Stimulated activated CD4-positive, alpha-beta T cell treated with anti-CD3 and anti-CD28 coated beads, Interleukin-12 subunit alpha, Interleukin-12 subunit beta, amount 100 ng/mL, for 24 hours (primary cell): Measurements from ENCODE around the gene FAM200C.
A peak's percentile ranks its signal among the peaks of the same experiment; 100 is the strongest.

Experiments used
- DNase-seq, 2 experiments: peaks; one replicate each; pipeline ENCODE4 v3.0.0-alpha.2; 2020; ENCODE audit warnings: low read depth in 2 of 2

FAM200C gene

DNA sequence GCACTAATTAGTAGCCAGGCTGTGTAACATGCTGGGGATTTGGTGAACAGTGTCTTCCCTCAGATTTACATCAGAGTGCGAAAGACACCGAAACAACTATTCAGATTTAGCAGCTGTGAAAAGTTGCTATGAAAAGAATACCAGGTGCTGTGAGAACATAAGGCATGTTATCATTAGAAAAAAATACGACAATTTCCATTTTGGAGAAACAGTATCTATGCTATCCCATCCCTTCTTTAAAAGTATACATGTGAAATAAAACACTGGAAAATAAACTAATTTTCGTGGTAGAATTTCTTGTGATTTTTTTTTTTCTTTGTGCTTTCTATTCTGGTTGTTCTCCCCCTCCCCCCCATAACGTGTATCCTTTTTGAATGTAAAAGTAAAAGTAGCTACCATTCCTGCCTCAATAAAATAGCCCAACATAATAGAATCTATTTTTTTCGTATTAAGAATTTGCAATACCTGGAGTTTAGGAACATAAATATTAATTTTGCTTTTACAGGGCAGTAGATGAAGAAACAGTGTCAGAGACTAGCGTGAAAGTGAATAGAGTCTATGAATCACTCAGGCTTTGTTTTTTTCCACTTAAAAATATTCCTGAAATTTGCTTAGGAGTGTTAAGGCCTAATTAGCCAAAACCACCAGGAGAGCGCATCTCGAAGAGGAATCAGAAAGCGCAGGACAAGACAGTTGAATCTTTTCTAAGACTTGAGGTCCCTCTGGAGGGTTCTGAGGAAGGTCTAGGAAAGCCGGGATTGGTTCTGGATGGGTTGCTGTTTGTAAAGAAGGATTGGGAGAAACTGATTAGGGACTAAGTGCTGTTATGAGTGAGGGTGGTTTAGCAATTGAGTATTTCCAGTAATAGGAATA lies 19.8 kb upstream of the FAM200C start:
- DNase-seq: no peak

- peak; percentile 83 to 90 for DNase-seq
Observed at GRCh38 chr5:160418561-160419457, 19.0 kb upstream of the FAM200C start, which contains the start of gene SLU7. Gene SLU7 (minus strand): TSS chr5:160419081. CDS start chr5:160415294, 3,787 bp downstream.

DNA sequence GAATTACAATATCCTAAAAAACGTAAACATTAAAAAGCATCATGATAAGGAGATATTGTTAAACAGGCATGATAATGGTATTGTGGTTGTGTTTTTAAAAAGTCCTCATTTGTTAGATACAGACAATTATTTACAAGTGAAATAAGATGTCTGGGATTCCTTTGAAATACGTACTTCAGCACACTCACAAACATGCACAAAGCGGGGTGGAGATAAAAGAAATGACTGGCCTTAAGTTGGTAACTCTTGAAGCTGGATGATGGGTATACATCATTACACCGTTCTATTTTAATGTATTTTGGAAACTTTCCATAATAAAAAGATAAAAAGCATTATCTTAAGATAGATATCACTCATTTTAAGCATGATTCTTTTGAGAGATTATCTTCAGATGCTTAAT lies 1.0 kb downstream of the FAM200C start:
- DNase-seq: no peak

DNA sequence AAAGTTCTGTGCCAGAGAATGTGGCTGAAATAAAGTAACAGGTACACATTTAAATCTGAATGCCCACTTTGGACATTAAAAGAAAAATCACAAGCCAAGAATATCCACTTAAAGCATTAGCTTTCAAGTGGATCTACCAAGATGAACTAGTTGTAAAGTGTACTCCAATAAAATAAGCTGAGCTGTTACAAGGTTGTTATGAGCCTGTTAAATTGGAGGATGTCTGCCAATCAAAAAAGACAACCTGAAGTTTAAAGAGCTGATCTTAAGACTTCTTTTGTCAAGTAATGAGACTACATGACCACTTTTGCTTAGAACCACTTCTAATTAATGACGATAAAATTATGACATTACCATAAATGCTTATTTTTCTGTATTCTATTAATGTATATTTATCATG lies 2.4 kb downstream of the FAM200C start:
- DNase-seq: no peak

DNA sequence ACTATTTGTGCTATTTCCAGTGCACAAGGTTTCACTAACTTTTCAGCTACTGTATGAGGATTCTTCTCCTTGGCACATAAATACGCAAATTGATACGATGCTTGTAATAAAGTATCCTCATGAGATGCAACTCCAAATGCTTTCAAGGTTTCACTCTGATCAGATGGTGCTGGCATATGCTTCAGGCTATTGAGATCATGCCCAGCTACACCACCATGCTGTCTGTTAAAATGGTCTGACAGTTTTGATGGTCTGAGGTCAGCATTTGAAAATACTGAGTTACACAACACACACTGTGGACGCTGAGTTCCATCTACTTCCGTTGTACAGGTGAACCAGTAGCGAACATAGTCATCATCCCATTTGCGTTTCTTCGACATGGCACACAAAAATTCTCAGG lies 4.7 kb downstream of the FAM200C start:
- DNase-seq: no peak

DNA sequence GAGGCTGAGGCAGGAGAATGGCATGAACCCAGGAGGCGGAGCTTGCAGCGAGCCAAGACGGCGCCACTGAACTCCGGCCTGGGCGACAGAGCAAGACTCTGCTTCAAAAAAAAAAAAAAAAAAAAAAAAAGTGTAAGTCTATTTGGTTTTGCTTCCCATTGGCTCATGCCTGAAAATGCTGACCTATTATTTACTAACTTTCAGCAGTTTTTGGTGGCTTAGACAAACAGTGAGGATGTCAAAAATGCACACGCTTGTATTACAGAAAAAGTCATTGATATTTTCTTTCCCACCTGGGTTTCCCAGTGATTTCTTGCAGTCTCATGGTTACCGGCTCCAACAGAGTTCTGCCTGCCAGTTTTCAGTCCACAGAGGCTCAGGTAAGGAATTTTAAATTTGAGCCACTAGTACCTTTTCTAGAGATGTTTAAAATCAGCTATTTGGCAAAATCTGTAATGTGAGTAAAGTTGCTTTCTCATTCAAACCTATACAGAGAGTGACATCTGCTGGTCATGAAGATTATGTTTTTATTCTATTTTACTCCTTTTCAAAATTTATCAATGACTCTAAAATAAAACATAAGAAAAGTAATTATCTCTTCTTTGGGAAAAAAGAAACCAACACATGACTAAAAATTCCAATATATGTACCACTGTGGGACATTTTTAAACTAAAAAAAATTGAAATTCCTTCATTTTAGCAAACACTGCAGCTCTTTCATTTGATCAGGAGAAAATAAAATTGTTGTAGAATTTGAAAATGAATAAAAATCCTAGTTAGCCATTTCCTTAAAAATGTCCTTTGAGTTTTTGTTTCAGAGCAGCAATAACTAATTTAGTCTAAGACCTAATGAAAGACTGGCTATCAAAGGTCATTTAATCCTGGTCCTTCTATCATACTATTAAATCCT lies 8.8 kb downstream of the FAM200C start:
- no peak for DNase-seq

- DNase-seq: no peak
Observed at GRCh38 chr5:160387445-160387844, 12.4 kb downstream of the FAM200C start.

DNA sequence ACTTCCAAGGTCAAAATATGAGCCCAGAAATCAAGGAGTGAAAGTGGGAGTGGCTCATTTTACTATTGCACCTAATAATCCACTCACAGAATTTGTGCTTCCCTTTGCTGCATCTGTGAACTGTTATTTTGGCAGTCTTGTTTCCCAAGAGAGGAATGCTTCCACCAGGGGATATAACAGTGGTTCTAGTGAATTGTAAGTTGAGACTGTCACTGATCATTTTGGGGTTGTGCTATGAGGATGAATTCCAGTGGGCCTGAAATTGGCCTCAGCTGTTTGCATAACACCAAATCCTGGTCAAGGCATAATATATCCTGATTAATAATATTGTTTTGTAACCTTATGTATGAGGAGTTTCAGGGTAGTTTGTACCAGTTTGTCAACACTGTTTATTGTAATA lies 14.4 kb downstream of the FAM200C start:
- no peak for DNase-seq

- DNase-seq: no peak
Observed at GRCh38 chr5:160384681-160385080, 15.2 kb downstream of the FAM200C start.

GRCh38 chr5:160382346-160382745 lies 17.5 kb downstream of the FAM200C start:
- DNase-seq: no peak

DNA sequence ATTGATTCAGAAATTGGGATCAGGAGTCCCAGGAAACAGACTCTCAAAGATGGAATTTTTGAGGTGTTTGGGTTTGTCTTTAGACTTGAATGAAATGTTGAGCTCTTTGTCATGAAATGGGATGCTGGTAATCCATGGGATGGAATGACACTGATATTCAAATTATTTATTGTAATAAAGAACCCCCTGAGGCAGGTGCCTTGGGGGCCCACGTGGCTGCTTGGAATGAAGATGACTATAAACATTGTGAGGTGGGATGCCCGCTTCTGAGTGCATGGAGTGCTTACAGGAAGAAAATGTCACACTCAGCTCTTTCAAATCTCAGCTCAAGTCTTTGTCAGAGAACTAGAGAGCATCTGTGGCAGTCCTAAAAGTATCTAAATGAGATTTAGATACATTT lies 19.8 kb downstream of the FAM200C start:
- DNase-seq: no peak

DNA sequence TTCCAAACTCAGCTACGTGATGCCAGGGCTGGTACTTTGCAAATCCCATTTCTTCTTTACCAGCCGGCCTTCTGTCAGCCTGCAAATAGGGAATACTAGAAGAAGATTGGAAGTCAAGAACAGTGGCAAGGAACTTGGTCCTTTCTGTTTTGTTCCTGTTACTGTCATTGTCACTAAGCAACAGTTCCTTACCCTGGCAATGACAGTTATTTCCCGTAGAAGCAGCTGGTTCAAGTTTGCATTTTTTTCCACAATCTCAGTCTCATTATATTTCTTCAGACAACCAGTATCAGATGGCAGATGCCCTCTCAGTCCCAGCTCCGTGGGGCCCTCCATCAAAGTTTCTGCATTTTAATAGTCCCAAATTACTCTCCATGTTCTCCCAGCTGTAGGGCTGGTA lies 20.3 kb downstream of the FAM200C start:
- no peak for DNase-seq

- no peak for DNase-seq
Observed at GRCh38 chr5:160378330-160378729, 21.5 kb downstream of the FAM200C start.

DNA sequence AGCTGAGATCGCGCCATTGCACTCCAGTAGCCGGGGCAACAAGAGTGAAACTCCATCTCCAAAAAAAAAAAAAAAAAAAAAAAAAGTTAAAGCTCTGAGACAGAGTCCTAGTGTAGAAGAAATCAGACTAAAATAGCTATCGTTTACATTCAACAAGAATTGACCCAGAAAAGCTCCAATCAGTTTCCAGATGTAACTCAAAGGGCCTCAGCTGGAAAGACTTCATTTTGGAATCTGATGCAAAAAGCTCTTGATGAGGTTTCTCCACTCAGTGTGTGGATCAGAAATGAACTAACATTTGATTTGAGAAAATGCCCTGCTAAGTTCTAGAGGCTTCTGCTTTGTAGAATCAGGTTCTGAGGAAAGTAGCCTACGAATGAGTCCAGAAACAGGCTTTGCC lies 22.2 kb downstream of the FAM200C start:
- DNase-seq: no peak

DNA sequence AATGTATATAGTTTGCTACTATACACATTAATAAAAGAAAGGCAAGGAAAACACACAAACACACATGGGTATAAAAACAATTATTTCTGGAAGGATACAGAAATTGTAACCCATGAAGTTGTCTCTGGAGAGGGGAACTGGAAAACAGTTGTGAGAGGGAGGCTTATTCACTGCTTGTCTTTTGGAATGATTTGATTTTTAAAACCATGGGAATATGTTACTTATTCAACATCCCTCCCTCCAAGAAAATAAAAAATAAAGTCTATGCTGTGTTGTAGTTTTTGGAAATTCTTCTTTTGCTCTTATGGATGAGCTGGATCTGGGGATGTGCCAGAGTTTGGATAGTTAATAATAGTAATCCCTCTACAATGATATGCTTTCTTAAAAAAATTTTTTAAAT lies 23.4 kb downstream of the FAM200C start:
- DNase-seq: no peak

GRCh38 chr5:160375701-160376100 lies 24.2 kb downstream of the FAM200C start:
- no peak for DNase-seq

- DNase-seq: no peak
Observed at GRCh38 chr5:160375166-160375565, 24.7 kb downstream of the FAM200C start.

DNA sequence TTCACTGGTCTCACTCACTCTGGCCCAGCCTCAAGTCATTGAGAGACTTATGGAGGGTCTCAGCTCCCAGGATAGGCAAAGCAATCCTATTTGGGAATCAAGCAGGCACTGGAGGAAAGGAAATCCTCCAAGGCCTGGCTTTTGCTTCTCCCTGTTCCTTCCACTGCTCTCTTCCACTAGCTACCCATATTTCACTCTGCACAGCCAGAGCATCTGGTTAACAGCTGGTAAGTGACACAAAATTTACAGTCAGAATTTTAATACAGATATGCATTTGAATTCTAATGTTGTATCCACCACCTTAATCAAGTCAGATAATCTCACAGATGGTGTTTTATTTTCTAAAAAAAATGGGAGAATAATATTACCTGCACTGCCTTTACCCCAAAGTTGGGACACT lies 28.6 kb downstream of the FAM200C start:
- no peak for DNase-seq

DNA sequence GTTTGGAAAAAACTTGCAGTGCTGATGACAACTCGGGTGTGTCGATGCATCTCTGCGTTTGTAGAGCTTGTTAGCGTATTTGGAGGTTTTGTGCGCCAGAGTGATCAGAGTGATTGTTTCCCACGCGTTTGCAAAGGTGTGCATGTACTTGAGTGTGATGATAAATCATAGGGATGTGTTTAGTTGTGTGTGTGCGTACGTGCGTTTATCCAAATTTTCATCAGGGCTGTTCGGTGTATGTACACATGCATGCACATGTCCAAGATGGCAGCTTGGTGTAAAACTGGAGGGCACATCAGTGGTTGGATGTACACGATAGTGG lies 29.2 kb downstream of the FAM200C start:
- DNase-seq: no peak

DNA sequence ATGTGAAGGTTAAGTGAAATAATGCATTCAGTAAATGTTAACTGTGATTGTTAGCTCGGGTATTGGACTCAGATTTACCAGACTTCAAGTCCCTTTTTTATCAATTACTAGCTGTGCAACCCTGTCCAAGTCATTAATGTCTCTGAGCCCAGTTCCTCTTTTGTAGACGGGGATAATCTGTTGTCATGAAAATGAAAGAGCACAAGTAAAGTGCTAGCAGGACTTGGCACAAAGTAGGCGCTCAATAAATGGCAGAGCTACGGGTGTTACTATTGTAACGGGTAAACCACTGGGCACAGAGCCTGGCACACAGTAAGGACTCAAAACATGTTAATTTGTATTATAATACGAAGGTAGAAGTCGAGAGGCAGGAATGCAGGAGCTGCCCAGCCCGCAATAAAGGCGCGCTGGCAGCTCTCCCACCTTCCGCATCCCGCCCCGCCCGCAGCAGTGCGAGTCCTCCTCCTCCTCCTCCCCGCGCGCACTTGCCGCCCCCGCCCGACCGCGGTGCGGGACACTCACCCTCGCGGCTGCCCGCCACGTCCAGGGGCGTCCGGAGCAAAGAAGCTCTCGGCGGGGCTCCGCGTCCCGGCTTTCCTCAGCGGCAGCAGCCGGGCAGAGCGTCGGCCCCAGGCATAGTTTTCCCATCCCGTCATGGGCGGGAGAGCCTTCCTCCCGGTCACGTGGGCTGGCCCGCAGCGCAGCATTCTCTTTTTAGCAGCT lies 29.7 kb downstream of the FAM200C start, which contains the start of gene C1QTNF2:
Gene C1QTNF2 (minus strand): TSS at position 637 of the 723 bp plus-strand sequence. CDS start 15,615 bp downstream, outside the sequence.
- DNase-seq: peak in 1 of 2 experiments; percentile 3

DNA sequence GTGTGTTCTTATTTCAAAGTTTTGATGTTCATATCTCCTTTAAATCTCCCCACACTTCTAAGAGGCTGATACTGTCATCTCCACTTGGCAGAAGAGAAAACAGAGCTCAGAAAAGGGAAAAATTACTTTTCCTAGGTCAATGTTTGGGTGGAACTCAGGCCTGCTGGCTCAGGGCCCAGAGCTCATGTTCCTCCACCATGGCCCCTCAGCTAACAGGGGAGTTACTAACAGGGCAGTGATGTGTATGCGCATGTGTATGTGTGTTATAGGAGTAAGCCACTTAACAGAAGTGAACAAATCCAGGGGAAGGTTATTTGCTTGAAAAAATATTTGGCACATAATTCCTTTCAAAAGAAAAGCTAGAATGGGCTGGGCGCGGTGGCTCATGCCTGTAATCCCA lies 32.0 kb downstream of the FAM200C start:
- no peak for DNase-seq
